ENCODE results near the gene DPEP1.

The DPEP1 gene

GRCh38 chr16:89613954-89614459 lies 565 bp downstream of the DPEP1 start:
- peaks cover 16 to 17% of the 10 kb centered on the region in 2 donors for H3K27me3 ChIP-seq (ENCODE audit: control insufficient read depth in 1 of 2, insufficient read depth in 2 of 2, low read length in 2 of 2)
- H3K4me1 ChIP-seq (ENCODE audit: control insufficient read depth, insufficient read depth, low read length), result no peaks in the 10 kb centered on the region
- H3K36me3 ChIP-seq (ENCODE audit: control insufficient read depth in 2 of 2, insufficient read depth in 2 of 2, low read length in 2 of 2), result no peaks in the 10 kb centered on the region
- H3K9ac ChIP-seq (ENCODE audit: low read length in 2 of 2), result no peak overlapping the region
- no peak overlapping the region for H3K4me3 ChIP-seq (ENCODE audit: low read length in 2 of 2)
- H3K9me3 ChIP-seq (ENCODE audit: control insufficient read depth in 2 of 2, low read length in 2 of 2), result no peaks in the 10 kb centered on the region
- no peak overlapping the region for H3K27ac ChIP-seq (ENCODE audit: low read length)

- Histone ChIP-seq H3K27me3 (ENCODE audit: control insufficient read depth in 1 of 2, insufficient read depth in 2 of 2, low read length in 2 of 2) (peaks cover 16 to 17% of the 10 kb centered on the region in 2 donors), H3K9me3 (ENCODE audit: control insufficient read depth in 2 of 2, low read length in 2 of 2) (no peaks in the 10 kb centered on the region), H3K4me3 (ENCODE audit: low read length in 2 of 2) (no peak overlapping the region), H3K9ac (ENCODE audit: low read length in 2 of 2) (no peak overlapping the region), H3K36me3 (ENCODE audit: control insufficient read depth in 2 of 2, insufficient read depth in 2 of 2, low read length in 2 of 2) (no peaks in the 10 kb centered on the region), H3K27ac (ENCODE audit: low read length) (no peak overlapping the region), H3K4me1 (ENCODE audit: control insufficient read depth, insufficient read depth, low read length) (no peaks in the 10 kb centered on the region)
These were observed 1.7 kb downstream of the DPEP1 start for GRCh38 chr16:89615176-89615575.

DNA sequence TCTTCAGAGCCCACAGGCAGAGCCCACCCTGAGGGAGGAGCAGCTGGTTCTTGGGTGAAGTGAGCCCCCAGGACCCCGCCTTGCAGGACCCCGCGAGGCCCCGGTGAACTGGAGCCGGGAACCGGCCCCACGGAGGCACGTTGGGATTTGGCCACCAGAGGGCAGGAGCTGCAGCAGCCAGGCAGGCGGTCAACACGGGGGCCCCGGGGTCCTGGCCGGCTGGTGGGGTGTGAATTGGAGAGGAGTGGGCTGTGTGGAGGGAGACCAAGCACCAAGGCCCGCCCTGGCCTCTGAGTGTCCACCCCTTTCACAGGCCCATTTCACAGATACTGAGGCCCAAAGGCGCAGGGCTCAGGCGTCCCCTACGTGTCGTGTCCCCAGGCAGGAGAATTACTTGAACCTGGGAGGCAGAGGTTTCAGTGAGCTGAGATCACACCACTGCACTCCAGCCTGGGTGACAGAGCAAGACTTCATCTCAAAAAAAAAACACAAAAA lies 2.2 kb downstream of the DPEP1 start:
- H3K36me3 ChIP-seq (ENCODE audit: control insufficient read depth in 2 of 2, insufficient read depth in 2 of 2, low read length in 2 of 2), result no peaks in the 10 kb centered on the region
- no peak overlapping the region for H3K4me3 ChIP-seq (ENCODE audit: low read length in 2 of 2)
- H3K27me3 ChIP-seq (ENCODE audit: control insufficient read depth in 1 of 2, insufficient read depth in 2 of 2, low read length in 2 of 2), result peaks cover 18 to 21% of the 10 kb centered on the region in 2 donors
- no peak overlapping the region for H3K27ac ChIP-seq (ENCODE audit: low read length)
- H3K4me1 ChIP-seq (ENCODE audit: control insufficient read depth, insufficient read depth, low read length), result no peaks in the 10 kb centered on the region
- no peaks in the 10 kb centered on the region for H3K9me3 ChIP-seq (ENCODE audit: control insufficient read depth in 2 of 2, low read length in 2 of 2)
- no peak overlapping the region for H3K9ac ChIP-seq (ENCODE audit: low read length in 2 of 2)

- no peaks in the 10 kb centered on the region for H3K9me3 ChIP-seq (ENCODE audit: control insufficient read depth in 2 of 2, low read length in 2 of 2)
- no peaks in the 10 kb centered on the region for H3K36me3 ChIP-seq (ENCODE audit: control insufficient read depth in 2 of 2, insufficient read depth in 2 of 2, low read length in 2 of 2)
- H3K27me3 ChIP-seq (ENCODE audit: control insufficient read depth in 1 of 2, insufficient read depth in 2 of 2, low read length in 2 of 2), result peaks cover 20 to 25% of the 10 kb centered on the region in 2 donors
- no peaks in the 10 kb centered on the region for H3K4me1 ChIP-seq (ENCODE audit: control insufficient read depth, insufficient read depth, low read length)
- H3K27ac ChIP-seq (ENCODE audit: low read length), result no peak overlapping the region
- no peak overlapping the region for H3K4me3 ChIP-seq (ENCODE audit: low read length in 2 of 2)
- H3K9ac ChIP-seq (ENCODE audit: low read length in 2 of 2), result no peak overlapping the region
These were observed 3.2 kb downstream of the DPEP1 start for GRCh38 chr16:89616623-89617022.

DNA sequence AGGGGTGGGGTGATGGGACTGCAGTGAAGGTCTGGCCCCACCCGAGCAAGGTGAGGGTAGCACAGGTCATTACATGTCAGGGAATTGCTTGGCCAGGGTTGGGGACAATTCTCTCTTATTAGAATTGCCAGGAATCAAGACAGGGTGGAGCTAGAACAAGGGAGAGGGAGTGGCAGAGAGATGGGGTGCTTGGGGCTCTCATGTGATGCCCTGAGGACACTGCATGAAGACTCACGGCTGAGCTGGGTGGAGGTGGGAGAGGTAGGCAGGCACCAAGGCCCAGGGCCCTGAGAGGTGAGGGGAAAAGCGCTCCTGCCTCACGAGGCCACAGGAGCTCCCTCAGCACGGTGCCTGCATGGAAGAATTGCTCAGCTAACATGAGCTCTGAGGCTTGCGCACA lies 3.6 kb downstream of the DPEP1 start:
- no peaks in the 10 kb centered on the region for H3K9me3 ChIP-seq (ENCODE audit: control insufficient read depth in 2 of 2, low read length in 2 of 2)
- no peaks in the 10 kb centered on the region for H3K36me3 ChIP-seq (ENCODE audit: control insufficient read depth in 2 of 2, insufficient read depth in 2 of 2, low read length in 2 of 2)
- no peaks in the 10 kb centered on the region for H3K4me1 ChIP-seq (ENCODE audit: control insufficient read depth, insufficient read depth, low read length)
- peaks cover 22 to 27% of the 10 kb centered on the region in 2 donors for H3K27me3 ChIP-seq (ENCODE audit: control insufficient read depth in 1 of 2, insufficient read depth in 2 of 2, low read length in 2 of 2)
- no peak overlapping the region for H3K9ac ChIP-seq (ENCODE audit: low read length in 2 of 2)
- H3K4me3 ChIP-seq (ENCODE audit: low read length in 2 of 2), result no peak overlapping the region
- no peak overlapping the region for H3K27ac ChIP-seq (ENCODE audit: low read length)

- Histone ChIP-seq H3K4me3 (ENCODE audit: low read length in 2 of 2) (no peak overlapping the region), H3K9ac (ENCODE audit: low read length in 2 of 2) (no peak overlapping the region), H3K27ac (ENCODE audit: low read length) (no peak overlapping the region), H3K4me1 (ENCODE audit: control insufficient read depth, insufficient read depth, low read length) (no peaks in the 10 kb centered on the region), H3K27me3 (ENCODE audit: control insufficient read depth in 1 of 2, insufficient read depth in 2 of 2, low read length in 2 of 2) (peaks cover 13 to 28% of the 10 kb centered on the region in 2 donors), H3K36me3 (ENCODE audit: control insufficient read depth in 2 of 2, insufficient read depth in 2 of 2, low read length in 2 of 2) (no peaks in the 10 kb centered on the region), H3K9me3 (ENCODE audit: control insufficient read depth in 2 of 2, low read length in 2 of 2) (no peaks in the 10 kb centered on the region)
These were observed 4.9 kb downstream of the DPEP1 start for GRCh38 chr16:89618109-89618998.

GRCh38 chr16:89619840-89620239 lies 6.4 kb downstream of the DPEP1 start:
- no peak overlapping the region for H3K27ac ChIP-seq (ENCODE audit: low read length)
- no peaks in the 10 kb centered on the region for H3K36me3 ChIP-seq (ENCODE audit: control insufficient read depth in 2 of 2, insufficient read depth in 2 of 2, low read length in 2 of 2)
- H3K4me3 ChIP-seq (ENCODE audit: low read length in 2 of 2), result no peak overlapping the region
- no peaks in the 10 kb centered on the region for H3K9me3 ChIP-seq (ENCODE audit: control insufficient read depth in 2 of 2, low read length in 2 of 2)
- H3K4me1 ChIP-seq (ENCODE audit: control insufficient read depth, insufficient read depth, low read length), result no peaks in the 10 kb centered on the region
- H3K27me3 ChIP-seq (ENCODE audit: control insufficient read depth in 1 of 2, insufficient read depth in 2 of 2, low read length in 2 of 2), result peaks cover 9 to 24% of the 10 kb centered on the region in 2 donors
- H3K9ac ChIP-seq (ENCODE audit: low read length in 2 of 2), result no peak overlapping the region

DNA sequence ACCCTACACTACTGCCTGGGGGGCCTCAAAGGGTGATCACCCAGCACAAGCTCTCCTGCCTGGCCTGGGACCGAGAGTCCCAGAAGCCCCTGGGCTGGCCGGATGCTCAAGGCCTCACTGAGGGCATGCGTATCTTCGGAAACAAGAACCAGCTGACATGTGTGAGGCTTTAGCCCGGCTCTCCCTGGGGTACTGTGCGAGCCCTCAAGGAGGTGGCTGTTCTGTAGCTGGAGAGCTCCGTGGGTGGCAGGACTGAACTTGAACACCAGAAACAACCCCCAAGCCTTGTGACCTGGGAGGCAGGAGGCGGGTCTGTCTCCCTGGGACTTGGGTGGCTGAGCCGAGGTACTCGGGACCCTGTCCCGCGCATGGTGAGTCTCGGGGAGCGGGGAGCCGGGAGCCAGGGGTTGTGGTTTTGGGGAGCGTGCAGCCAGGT lies 7.0 kb downstream of the DPEP1 start:
- H3K9ac ChIP-seq (ENCODE audit: low read length in 2 of 2), result no peak overlapping the region
- H3K36me3 ChIP-seq (ENCODE audit: control insufficient read depth in 2 of 2, insufficient read depth in 2 of 2, low read length in 2 of 2), result no peaks in the 10 kb centered on the region
- peaks cover 6 to 21% of the 10 kb centered on the region in 2 donors for H3K27me3 ChIP-seq (ENCODE audit: control insufficient read depth in 1 of 2, insufficient read depth in 2 of 2, low read length in 2 of 2)
- no peak overlapping the region for H3K27ac ChIP-seq (ENCODE audit: low read length)
- no peaks in the 10 kb centered on the region for H3K9me3 ChIP-seq (ENCODE audit: control insufficient read depth in 2 of 2, low read length in 2 of 2)
- H3K4me3 ChIP-seq (ENCODE audit: low read length in 2 of 2), result no peak overlapping the region
- no peaks in the 10 kb centered on the region for H3K4me1 ChIP-seq (ENCODE audit: control insufficient read depth, insufficient read depth, low read length)

DNA sequence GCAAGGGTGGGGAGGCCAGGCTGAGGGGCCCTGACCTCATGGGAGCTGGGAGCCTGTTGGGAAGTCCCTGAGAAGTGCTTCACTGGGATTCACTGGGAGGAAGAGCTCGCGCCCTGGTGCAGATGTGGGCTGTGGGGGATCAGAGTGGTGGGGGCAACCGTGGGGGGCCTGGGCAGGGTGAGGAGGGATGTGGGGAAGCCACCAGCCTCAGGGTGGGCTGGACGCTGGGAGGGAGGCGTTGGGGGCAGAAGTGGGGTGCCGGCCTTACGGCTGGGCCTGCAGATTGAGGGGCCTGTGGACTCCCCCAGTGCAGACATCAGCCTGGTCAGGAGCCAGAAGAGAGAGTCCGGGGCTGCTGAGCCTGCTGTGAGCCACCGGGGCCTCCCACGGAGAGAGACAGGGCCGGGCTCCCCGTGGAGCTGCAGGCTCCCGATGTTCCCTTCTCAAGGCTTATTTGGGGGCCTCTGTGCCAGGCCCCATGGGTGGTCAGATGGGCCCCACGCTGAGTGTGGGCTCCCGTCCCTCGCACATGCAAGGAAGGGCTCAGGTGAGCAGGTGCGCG lies 7.8 kb downstream of the DPEP1 start:
- H3K9ac ChIP-seq (ENCODE audit: low read length in 2 of 2), result no peak overlapping the region
- H3K27me3 ChIP-seq (ENCODE audit: control insufficient read depth in 1 of 2, insufficient read depth in 2 of 2, low read length in 2 of 2), result peaks cover 5 to 21% of the 10 kb centered on the region in 2 donors
- H3K36me3 ChIP-seq (ENCODE audit: control insufficient read depth in 2 of 2, insufficient read depth in 2 of 2, low read length in 2 of 2), result no peaks in the 10 kb centered on the region
- no peaks in the 10 kb centered on the region for H3K4me1 ChIP-seq (ENCODE audit: control insufficient read depth, insufficient read depth, low read length)
- H3K4me3 ChIP-seq (ENCODE audit: low read length in 2 of 2), result no peak overlapping the region
- H3K9me3 ChIP-seq (ENCODE audit: control insufficient read depth in 2 of 2, low read length in 2 of 2), result no peaks in the 10 kb centered on the region
- no peak overlapping the region for H3K27ac ChIP-seq (ENCODE audit: low read length)

DNA sequence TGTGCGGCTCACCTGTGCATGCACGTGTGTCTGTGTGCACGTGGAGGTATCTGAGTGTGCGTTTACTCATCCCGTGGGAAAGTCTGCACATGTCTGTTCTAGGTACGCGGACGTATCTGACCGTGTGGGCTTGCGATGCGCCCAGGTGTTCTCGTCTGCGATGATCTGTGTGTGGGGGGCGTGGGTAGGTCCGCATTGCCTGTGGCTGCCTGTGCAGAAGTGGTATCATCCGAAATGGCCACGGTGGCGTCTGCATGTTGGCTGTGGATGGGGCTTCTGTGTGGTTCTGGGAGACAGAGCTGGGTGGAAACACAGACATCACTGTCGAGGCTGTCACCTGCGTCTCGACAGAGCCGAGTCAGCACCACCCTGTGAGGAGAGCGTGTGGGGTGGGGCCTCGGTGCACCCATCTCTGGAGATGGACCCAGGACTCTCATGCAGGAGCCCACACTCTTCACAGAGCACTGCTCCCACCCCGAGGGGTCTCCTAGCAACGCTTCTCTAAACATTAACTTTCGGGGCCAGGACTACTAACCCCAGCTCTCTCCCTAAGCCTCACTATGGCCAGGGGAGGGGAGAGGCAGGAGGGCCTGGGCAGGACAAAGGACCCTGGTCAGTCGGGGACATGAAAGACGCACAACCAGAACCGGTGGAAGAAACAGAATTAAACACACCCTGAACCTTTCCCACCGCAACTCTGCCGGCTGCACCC lies 8.4 kb downstream of the DPEP1 start:
- Histone ChIP-seq H3K27me3 (ENCODE audit: control insufficient read depth in 1 of 2, insufficient read depth in 2 of 2, low read length in 2 of 2) (peaks cover 5 to 21% of the 10 kb centered on the region in 2 donors), H3K36me3 (ENCODE audit: control insufficient read depth in 2 of 2, insufficient read depth in 2 of 2, low read length in 2 of 2) (no peaks in the 10 kb centered on the region), H3K9ac (ENCODE audit: low read length in 2 of 2) (no peak overlapping the region), H3K4me1 (ENCODE audit: control insufficient read depth, insufficient read depth, low read length) (no peaks in the 10 kb centered on the region), H3K27ac (ENCODE audit: low read length) (no peak overlapping the region), H3K9me3 (ENCODE audit: control insufficient read depth in 2 of 2, low read length in 2 of 2) (no peaks in the 10 kb centered on the region), H3K4me3 (ENCODE audit: low read length in 2 of 2) (no peak overlapping the region)

Data from stomach smooth muscle (tissue), 2 donors.